ENCODE measurements around the gene DNAH12.
"Not testable (repeated sequence)": the region's sequence is repeated elsewhere in the genome, so short reads cannot be mapped to it uniquely, and the experiment has no call there.

DNAH12 gene

GRCh38 chr3:57314204-57314603 lies 229.9 kb downstream of the DNAH12 start:
- no peak for DNase-seq (ENCODE audit: low read depth)

DNA sequence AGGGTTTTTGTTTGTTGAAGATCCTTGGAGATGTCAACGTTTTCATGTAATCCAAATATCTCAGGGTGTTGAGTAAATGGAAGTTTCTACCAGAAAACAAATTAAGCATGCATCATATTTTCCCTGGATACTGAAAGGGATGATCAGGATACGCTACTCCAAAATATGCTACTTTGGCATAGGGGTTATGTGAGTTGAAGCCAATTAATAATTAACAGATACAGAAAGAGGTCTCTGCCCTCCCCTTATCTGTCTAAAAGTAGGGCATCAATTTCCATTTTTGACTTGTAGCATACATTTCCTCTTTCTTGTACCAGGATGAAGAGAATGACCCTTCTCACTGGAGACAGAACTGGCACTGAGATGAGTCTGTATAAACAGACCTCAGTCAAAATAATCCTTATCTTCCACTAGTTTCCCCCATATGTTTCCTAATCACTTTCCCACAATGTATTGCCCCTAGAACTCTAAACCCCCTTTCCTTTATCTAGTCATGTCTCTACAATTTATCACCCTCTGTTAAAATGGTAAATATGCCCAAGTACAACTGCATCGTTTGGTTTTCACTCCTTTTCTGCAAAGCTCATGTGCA lies 234.3 kb downstream of the DNAH12 start:
- DNase-seq (ENCODE audit: low read depth), result no peak

- DNase-seq (ENCODE audit: low read depth), result not testable (repeated sequence)
Measured at GRCh38 chr3:57303520-57303919, 240.6 kb downstream of the DNAH12 start.

DNA sequence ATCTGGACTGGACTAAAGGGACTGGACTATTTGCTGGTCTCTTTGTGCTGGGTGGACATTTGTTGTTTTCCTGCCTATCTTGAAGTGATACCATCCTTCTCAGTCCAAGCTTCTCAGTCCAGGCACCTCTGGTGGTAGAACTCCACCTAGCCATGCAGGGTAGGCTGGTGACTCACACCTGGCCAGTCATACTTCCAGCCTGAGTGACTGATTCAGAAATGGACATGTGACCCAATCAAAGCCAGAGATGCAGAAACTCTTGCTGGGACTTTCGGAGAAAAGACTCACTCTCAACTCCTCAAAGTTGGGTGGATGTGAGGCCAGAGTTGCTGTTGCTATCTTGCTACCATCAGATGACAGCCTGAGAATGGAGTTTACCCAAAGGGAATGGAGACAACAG lies 246.1 kb downstream of the DNAH12 start:
- DNase-seq (ENCODE audit: low read depth), result no peak

GRCh38 chr3:57292897-57293526 lies 251.1 kb downstream of the DNAH12 start:
- DNase-seq (ENCODE audit: low read depth), result no peak

DNA sequence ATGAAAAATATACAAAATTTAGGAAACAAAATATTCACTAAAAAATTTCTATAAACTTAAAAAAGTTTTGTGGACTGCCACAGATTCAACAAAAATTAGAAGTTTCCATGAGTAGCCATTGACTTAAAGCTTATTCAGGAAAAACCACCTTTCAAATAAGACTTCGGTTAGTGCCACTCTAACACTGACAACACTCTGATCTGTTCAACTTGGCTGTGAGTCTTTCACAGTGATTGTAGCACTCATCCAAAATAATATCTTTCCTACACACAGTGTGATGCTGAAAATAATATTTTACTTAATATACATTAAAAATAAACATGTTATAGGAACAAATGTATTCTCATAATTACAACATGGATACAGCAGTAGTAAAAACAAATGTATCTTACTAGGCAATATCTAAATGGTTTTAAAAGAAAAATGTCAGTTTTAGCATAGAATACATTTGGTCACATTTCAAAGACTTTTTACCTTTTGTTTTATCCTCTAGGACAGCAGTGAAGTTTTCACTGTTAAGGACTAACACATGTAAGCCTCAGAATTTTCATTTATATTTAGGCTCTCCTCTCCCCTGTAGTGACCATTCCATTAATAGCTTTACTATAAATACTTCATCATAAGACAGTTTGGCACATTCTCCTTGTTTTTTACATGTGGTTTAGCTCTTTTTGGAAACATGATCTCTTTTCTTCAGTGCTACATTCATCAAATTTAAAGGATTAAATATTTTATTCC lies 251.8 kb downstream of the DNAH12 start, which contains the start of gene ASB14:
Gene ASB14, minus strand, starts transcription at position 527 of the 738 bp plus-strand sequence. CDS start 652 bp downstream, outside the sequence.
- DNase-seq (ENCODE audit: low read depth), result no peak

DNA sequence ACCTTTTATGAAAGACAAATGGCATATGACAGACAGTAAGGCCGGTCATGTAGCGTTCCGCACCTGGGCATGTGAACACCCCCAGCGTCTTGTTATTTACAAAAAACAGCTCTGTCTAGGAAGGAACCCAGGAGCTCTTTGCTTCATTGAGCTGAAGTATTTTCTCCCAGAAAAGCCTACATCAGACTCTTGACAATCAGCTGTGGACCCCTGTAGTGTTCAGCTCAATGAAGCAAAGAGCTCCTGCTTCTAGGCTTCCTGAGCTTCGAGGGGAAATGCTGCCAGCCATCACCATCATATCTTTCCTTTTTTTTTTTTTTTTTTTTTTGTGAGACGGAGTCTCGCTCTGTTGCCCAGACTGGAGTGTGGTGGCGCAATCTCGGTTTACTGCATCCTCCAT lies 255.7 kb downstream of the DNAH12 start:
- DNase-seq (ENCODE audit: low read depth), result no peak

GRCh38 chr3:57287205-57287604 lies 256.9 kb downstream of the DNAH12 start:
- DNase-seq (ENCODE audit: low read depth), result no peak

DNA sequence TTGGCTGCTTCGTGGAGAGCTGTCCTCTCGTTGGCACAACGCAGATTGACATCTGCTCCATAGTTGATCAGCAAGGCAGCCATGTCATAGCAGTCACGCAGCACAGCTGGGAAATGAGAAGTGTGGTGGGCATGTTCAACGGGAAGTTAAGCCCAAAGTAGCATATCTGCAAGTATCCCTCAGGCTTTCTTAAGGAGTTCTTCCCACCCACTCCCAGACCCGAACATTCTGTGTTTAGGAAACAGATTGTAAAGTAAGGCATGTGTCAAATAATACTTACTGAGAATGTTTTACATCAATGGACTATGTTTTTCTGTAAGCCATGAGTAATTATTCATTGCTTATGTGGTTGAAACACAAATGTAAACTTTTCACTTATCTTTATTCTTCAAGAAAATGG lies 260.8 kb downstream of the DNAH12 start:
- DNase-seq (ENCODE audit: low read depth), result no peak

- no peak for DNase-seq (ENCODE audit: low read depth)
Measured at GRCh38 chr3:57281715-57282114, 262.4 kb downstream of the DNAH12 start.

GRCh38 chr3:57279685-57280084 lies 264.5 kb downstream of the DNAH12 start:
- DNase-seq (ENCODE audit: low read depth), result no peak

DNA sequence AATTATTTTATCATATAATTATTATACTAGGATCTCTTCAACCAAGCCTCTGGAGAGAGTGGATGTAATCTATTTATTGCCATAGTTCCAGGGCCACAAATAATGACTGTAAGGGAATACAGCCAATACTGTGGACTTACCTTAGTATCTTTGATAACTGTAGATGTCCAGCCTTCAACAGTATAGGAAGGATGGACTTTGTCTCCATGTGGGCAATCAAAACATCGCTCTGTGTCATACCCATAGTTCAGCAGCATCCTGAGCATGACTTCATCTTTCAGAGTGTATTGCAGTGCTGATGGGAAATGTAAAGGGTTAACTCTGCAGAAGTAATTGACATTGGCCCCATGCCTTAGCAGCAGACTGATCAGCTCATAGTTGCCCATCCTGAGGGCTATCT lies 265.9 kb downstream of the DNAH12 start:
- no peak for DNase-seq (ENCODE audit: low read depth)

- DNase-seq (ENCODE audit: low read depth), result no peak
Measured at GRCh38 chr3:57275393-57275792, 268.8 kb downstream of the DNAH12 start.

DNA sequence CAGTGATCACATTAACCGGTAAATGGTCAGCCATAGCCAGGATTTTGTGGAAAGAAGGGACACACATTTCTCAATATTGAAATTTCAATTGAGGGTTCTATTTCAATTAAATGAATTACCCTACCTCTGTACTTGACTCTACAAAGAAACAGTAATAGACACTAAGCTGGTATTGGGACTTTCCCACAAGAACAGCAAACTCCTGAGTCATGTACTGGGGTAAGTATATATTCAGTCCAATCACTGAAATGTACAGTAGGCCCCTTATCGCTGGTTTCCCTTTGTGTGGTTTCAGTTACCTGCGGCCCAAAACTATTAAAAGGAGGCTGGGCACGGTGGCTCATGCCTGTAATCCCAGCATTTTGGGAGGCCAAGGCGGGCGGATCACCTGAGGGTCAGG lies 269.3 kb downstream of the DNAH12 start:
- DNase-seq (ENCODE audit: low read depth), result no peak

DNA sequence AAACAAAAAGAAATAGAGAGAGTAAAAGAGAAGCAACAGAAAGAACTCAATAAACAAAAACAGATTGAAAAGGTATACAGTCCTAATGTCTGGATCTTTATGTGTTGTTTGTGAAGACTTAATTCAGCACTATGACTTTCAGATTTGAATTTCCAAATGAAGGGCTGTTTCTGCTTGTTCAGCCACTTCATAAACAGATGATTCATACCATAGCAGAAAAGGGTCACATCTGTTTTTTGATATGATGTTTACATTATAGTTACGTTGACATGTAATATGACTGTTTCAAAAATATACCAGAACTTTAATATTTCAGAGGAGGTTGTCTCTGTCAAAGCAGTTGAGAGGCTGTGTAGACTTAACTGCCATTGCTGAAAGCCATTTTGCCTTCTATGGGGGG lies 275.7 kb downstream of the DNAH12 start:
- no peak for DNase-seq (ENCODE audit: low read depth)

- DNase-seq (ENCODE audit: low read depth), result no peak
Measured at GRCh38 chr3:57261929-57262328, 282.2 kb downstream of the DNAH12 start.

DNA sequence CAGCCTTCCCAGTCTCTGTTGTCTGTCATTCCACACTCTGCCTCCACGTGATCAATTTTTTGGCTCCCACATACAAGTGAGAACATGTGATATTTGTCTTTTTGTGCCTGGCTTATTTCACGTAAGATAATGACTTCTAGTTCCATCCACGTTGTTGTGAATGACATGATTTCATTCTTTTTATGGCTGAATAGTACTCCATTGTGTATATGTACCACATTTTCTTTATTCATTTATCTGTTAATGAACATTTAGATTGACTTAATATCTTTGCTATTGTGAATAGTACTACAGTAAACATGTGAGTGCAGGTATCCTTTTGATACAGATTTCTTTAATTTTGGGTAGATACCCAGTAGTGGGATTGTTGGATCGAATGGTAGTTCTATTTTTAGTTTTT lies 283.0 kb downstream of the DNAH12 start:
- DNase-seq (ENCODE audit: low read depth), result no peak

DNA sequence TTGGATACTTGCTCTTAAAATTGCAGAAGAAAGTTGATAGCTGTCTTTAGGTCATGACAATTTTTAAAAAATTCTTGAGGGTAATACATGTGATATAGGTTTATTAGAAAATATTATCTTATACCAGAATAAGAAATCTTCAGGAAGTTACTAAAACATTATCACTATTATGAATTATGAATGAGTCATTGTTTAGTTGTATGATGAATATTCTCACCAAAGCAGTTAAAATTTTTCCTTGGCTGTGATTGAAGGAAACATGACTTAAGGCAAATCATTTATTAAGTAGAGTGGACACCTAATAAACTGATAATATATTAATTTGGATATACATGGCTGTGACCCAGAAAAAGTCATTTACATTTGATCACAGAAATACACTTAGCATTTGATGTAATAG lies 286.5 kb downstream of the DNAH12 start:
- no peak for DNase-seq (ENCODE audit: low read depth)

DNA sequence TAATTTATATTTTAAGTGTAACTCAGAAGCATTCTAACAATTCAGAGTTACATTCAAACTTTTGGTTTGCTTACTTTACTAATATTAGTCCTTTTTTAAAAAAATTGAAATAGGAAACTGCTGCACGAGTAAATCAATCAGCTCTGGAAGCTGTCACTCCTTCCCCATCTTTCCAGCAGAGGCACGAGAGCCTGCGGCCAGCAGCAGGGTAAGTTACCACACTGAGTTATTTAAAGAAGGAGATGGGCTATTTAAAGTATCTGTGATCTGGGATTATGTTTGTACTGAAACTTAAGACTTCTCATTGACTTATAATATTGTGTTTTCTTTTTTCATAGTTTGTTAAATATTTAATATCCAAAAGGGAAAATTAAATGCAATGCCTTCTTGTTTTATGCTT lies 287.3 kb downstream of the DNAH12 start:
- no peak for DNase-seq (ENCODE audit: low read depth)

GRCh38 chr3:57252404-57252803 lies 291.7 kb downstream of the DNAH12 start:
- DNase-seq (ENCODE audit: low read depth), result no peak

- DNase-seq (ENCODE audit: low read depth), result no peak
Measured at GRCh38 chr3:57244946-57245345, 299.2 kb downstream of the DNAH12 start.

Data from stimulated activated CD8-positive, alpha-beta memory T cell treated with anti-CD3 and anti-CD28 coated beads, Interleukin-15, amount 100 ng/mL, for 24 hours (primary cell).